HepG2 (cell line): Measurements from ENCODE around the gene BRPF1. TPM values are rescaled to one million over a fixed set of nuclear protein-coding genes. Genes with fewer than 3 reads are reported as not detected.

ENCODE experiments used
- ATAC-seq: fragments of 200-7000 bp; cut with Tn5 transposase; 3 replicates; pipeline ENCODE4 v1.9.1; 2020; ENCODE audit warnings: mild to moderate bottlenecking, moderate library complexity
- BruUV-seq: library from RNA; stranded (reverse); fragments of 400-500 nt; replicated peaks from 2 replicates; lab custom pipeline; 2021; lab: Mats Ljungman, UMichigan
- CTCF ChIA-PET: fragments of 300-600 bp; formaldehyde crosslinking; extraction: SDS; loops from one replicate; lab custom pipeline; 2021; ENCODE audit warnings: low total read pairs, inconsistent platforms, low intra/inter-chr PET ratio; lab: Yijun Ruan, JAX
- POLR2A ChIA-PET: fragments of 350-600 bp; sonication (Branson Sonifier 250); formaldehyde crosslinking; loops from one replicate; lab custom pipeline; 2020; ENCODE audit warnings: antibody characterized with exemption, inconsistent platforms; lab: Yijun Ruan, JAX
- DNase-seq: peaks from one replicate; pipeline ENCODE4 v3.0.0-alpha.2; 2015; ENCODE audit warnings: low spot score
- FAIRE-seq: peaks from 3 replicates; lab custom pipeline; 2011; peaks lifted over from hg19 to GRCh38; lab: Jason Lieb, UNC
- H2AFZ ChIP-seq: one replicate; pipeline ENCODE4 v1.6.1; 2011; ENCODE audit warnings: low read length, inconsistent platforms
- H3K27ac ChIP-seq: fragments of 300-600 bp; 3 replicates; pipeline ENCODE4 v1.8.0; 2011; ENCODE audit warnings: mixed run types, mild to moderate bottlenecking, mixed read lengths, low read length, inconsistent platforms; ENCODE audit not compliant: insufficient read depth; ENCODE audit errors: extremely low read length
- H3K27me3 ChIP-seq, 2 experiments: fragments of 200-600 bp in 1 of 2; 2 replicates in 1 of 2; 3 replicates in 1 of 2; pipeline versions ENCODE4 v1.6.0 to v1.8.0; 2011; ENCODE audit warnings: low read length in 2 of 2, mild to moderate bottlenecking in 2 of 2, moderate library complexity in 2 of 2, inconsistent platforms in 1 of 2; ENCODE audit not compliant: insufficient read depth in 2 of 2, control insufficient read depth in 1 of 2
- H3K36me3 ChIP-seq, 2 experiments: fragments of 200-600 bp in 1 of 2; replicated peaks in 1 of 2; 2 replicates in 1 of 2; 3 replicates in 1 of 2; pipeline versions ENCODE4 v1.5.1 to v1.8.0; 2011; ENCODE audit warnings: low read length in 2 of 2, inconsistent platforms in 1 of 2; ENCODE audit not compliant: insufficient read depth in 2 of 2, control insufficient read depth in 1 of 2
- H3K4me1 ChIP-seq: 2 replicates; pipeline ENCODE4 v1.5.1; 2012; ENCODE audit warnings: low read length, inconsistent platforms; ENCODE audit not compliant: insufficient read depth
- H3K4me2 ChIP-seq: 2 replicates; pipeline ENCODE4 v1.6.0; 2011; ENCODE audit warnings: low read depth, low read length, inconsistent platforms
- H3K4me3 ChIP-seq, 3 experiments: fragments of 200-600 bp in 1 of 3; sonication (generic), shearing (Covaris generic) in 1 of 3; replicated peaks in 1 of 3; 2 replicates each; pipeline ENCODE4 v1.5.1; 2011 to 2016; ENCODE audit warnings: low read length in 3 of 3, inconsistent platforms in 2 of 3, low read depth in 2 of 3, mild to moderate bottlenecking in 2 of 3, control low read depth in 1 of 3, mixed read lengths in 1 of 3; ENCODE audit not compliant: insufficient read depth in 1 of 3
- H3K79me2 ChIP-seq: one replicate; pipeline ENCODE4 v1.6.1; 2011; ENCODE audit warnings: low read length, inconsistent platforms; ENCODE audit not compliant: insufficient read depth
- H3K9ac ChIP-seq: 2 replicates; pipeline ENCODE4 v1.6.0; 2011; ENCODE audit warnings: mild to moderate bottlenecking, low read depth, low read length, inconsistent platforms; ENCODE audit not compliant: insufficient read depth
- H3K9me3 ChIP-seq: 2 replicates; pipeline ENCODE4 v1.5.1; 2012; ENCODE audit warnings: mild to moderate bottlenecking, low read length
- H4K20me1 ChIP-seq: 2 replicates; pipeline ENCODE4 v1.6.0; 2011; ENCODE audit warnings: inconsistent platforms, mild to moderate bottlenecking, low read length, moderate library complexity; ENCODE audit not compliant: insufficient read depth
- AGO2 ChIP-seq: fragments of 200-400 bp; formaldehyde crosslinking; optimal IDR thresholded peaks from 2 replicates; pipeline ENCODE3; 2017; ENCODE audit warnings: mild to moderate bottlenecking, low read depth, low read length, moderate library complexity
- ATF5 ChIP-seq: sonication (generic); formaldehyde crosslinking; IDR thresholded peaks from 2 replicates; pipeline ENCODE4 v1.4.0; 2020; ENCODE audit warnings: mild to moderate bottlenecking, low read depth, missing genetic modification reagents
- FOXP1 ChIP-seq, 2 experiments: fragments of 450-650 bp in 1 of 2; IDR thresholded peaks; 2 replicates each; pipeline ENCODE4 v1.6.1; 2017 to 2018; ENCODE audit warnings: antibody characterized with exemption in 1 of 2
- GATAD1 ChIP-seq: IDR thresholded peaks from 2 replicates; pipeline ENCODE4 v1.6.1; 2016; ENCODE audit warnings: missing genetic modification reagents, missing compliant biosample characterization
- POLR2A ChIP-seq, 2 experiments: IDR thresholded peaks; 2 replicates each; pipeline ENCODE4 v1.6.1; 2011; ENCODE audit warnings: low read depth in 2 of 2, low read length in 2 of 2, mild to moderate bottlenecking in 1 of 2, moderate library complexity in 1 of 2; ENCODE audit not compliant: insufficient read depth in 1 of 2
- POLR2G ChIP-seq: fragments of 200-400 bp; formaldehyde crosslinking; IDR thresholded peaks from 2 replicates; pipeline ENCODE4 v1.6.1; 2018; ENCODE audit warnings: mild to moderate bottlenecking, low read depth, low read length, moderate library complexity
- ZFP82 ChIP-seq: sonication (generic); formaldehyde crosslinking; IDR thresholded peaks from 2 replicates; pipeline ENCODE4 v1.5.1; 2020; ENCODE audit warnings: mild to moderate bottlenecking, missing genetic modification reagents, borderline replicate concordance
- ZNF570 ChIP-seq: sonication (generic); formaldehyde crosslinking; IDR thresholded peaks from 2 replicates; pipeline ENCODE4 v1.4.0; 2020; ENCODE audit warnings: mild to moderate bottlenecking, missing genetic modification reagents, borderline replicate concordance
- ZNF879 ChIP-seq: sonication (generic); formaldehyde crosslinking; IDR thresholded peaks from 2 replicates; pipeline ENCODE4 v1.8.1; 2023; ENCODE audit warnings: missing genetic modification reagents
- WGBS: methylation state at CpG from one replicate; pipeline ENCODE4 v1.1.6; 2017; ENCODE audit warnings: low lambda C conversion rate; 5-methylcytosine and 5-hydroxymethylcytosine counted together
- in situ Hi-C: cut with HindIII; loops from 2 replicates; pipeline ENCODE4 v1.10.0; 2017; ENCODE audit warnings: low pct_unique_long_range_greater_than_20kb; ENCODE audit not compliant: extremely low pct_ligation_motif_present
- intact Hi-C: fragments of 100-400 bp; cut with micrococcal nuclease; formaldehyde crosslinking; loops from one replicate; pipeline ENCODE4 v1.10.0; 2022; ENCODE audit not compliant: unreplicated experiment
- polyA plus RNA-seq, 8 experiments: library from polyadenylated mRNA; depleted of rRNA in 3 of 8; stranded (reverse) in 7 of 8; unstranded in 1 of 8; fragments of >200 nt; fragmentation: Illumina TruSeq in 4 of 8; extraction: Trizol in 4 of 8; gene quantifications; 2 replicates each; pipeline versions ENCODE4 v1.2.1 to v1.2.3, GENCODE V29; 2011 to 2016; ENCODE audit warnings: low read depth in 4 of 8, missing spikeins in 1 of 8, mixed read lengths in 1 of 8; ENCODE audit not compliant: insufficient read depth in 1 of 8
- total RNA-seq, 5 experiments: library from RNA; depleted of rRNA; stranded (reverse); fragments of >200 nt; fragmentation: Illumina TruSeq; extraction: Trizol; gene quantifications; 2 replicates each; pipeline ENCODE4 v1.2.3, GENCODE V29; 2016; ENCODE audit warnings: low read depth in 1 of 5

BRPF1 gene
- total and polyA plus RNA-seq, 2 of the 13 experiments (the other 11 are each of a cell fraction or from before 2014, with no cell fraction given), result 7.3 to 10.0 TPM

DNA sequence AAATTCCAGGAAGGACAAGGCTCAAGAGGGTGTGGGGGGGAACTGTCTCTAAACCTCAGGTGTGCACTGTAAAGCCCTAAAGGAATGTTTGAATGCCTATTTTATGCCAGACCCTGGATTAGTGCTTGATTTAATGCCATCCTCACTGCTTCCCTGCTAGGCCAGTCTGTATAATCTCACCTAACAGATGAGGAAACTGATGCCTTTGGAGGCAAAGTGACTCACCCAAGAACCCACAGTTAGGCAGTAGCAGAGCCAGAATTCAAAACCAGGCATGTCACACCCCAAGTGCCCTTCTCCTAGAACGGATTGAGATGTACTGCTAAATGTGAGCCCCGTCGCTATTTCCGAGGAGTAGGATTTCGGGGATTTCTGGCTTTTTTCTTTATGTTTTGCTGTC, 30.4 kb downstream of the BRPF1 start:
- H2AFZ ChIP-seq, result no peak overlapping the region
- no peak overlapping the region for H3K4me3 ChIP-seq
- H3K9ac ChIP-seq, result no peak overlapping the region
- ChIA-PET POLR2A (interaction anchor here (3.5 kb wide), 1 partner anchor 12 kb away, joined by 12 read pairs; the partner anchor contains the start of gene OGG1), CTCF (no interaction called here)
- no peaks in the 10 kb centered on the region for H3K9me3 ChIP-seq
- FAIRE-seq (no peak), ATAC-seq (no peak), DNase-seq (no peak)
- H3K4me2 ChIP-seq, result no peak overlapping the region
- in situ Hi-C loops (no loop called here), intact Hi-C loops (no loop called here)
- WGBS, result 97% methylated on average over 5 of the region's 5 CpGs
- BruUV-seq, result TSS peak; percentile 14
- H4K20me1 ChIP-seq, result no peaks in the 10 kb centered on the region
- H3K79me2 ChIP-seq, result no peaks in the 10 kb centered on the region
- no peaks in the 10 kb centered on the region for H3K4me1 ChIP-seq
- no peak overlapping the region for H3K27ac ChIP-seq
- H3K36me3 ChIP-seq, result peaks cover 6 to 60% of the 10 kb centered on the region in 2 experiments
- no peaks in the 10 kb centered on the region for H3K27me3 ChIP-seq
- peak in 1 of 2 experiments; percentile 32; a peak in 1 of 4 replicates for TF ChIP-seq POLR2A (IDR thresholded peaks at IDR 0.05; ENCODE audit: insufficient read depth in 1 of 2, low read depth in 2 of 2, low read length in 2 of 2)
- 0 out of 2 replicates have a peak, but pooled peaks have one; percentile 40 for TF ChIP-seq POLR2G
- no peak for TF ChIP-seq ZNF570 (CRISPR knock-in tag)

GRCh38 chr3:9762871-9763270, 31.3 kb downstream of the BRPF1 start:
- in situ Hi-C loops, result no loop called here
- CTCF ChIA-PET, result no interaction called here
- no peak for ATAC-seq

More at GRCh38 chr3:9762871-9763270, 31.3 kb downstream of the BRPF1 start:
- Histone ChIP-seq H3K27ac (no peak overlapping the region), H3K4me1 (peaks cover 7% of the 10 kb centered on the region), H3K36me3 (peaks cover 4 to 55% of the 10 kb centered on the region in 2 experiments), H3K9ac (no peak overlapping the region), H3K9me3 (no peaks in the 10 kb centered on the region), H3K79me2 (no peaks in the 10 kb centered on the region), H3K27me3 (no peaks in the 10 kb centered on the region), H4K20me1 (no peaks in the 10 kb centered on the region), H3K4me3 (no peak overlapping the region), H3K4me2 (no peak overlapping the region), H2AFZ (no peak overlapping the region)
- no TSS peak for BruUV-seq
- TF ChIP-seq AGO2, result peak; percentile 73
- no peak for TF ChIP-seq ZNF879
- TF ChIP-seq ATF5 (CRISPR knock-in tag), result no peak
- TF ChIP-seq FOXP1 (IDR thresholded peaks at IDR 0.05), result no peak
- no peak for TF ChIP-seq FOXP1 (CRISPR knock-in tag; IDR thresholded peaks at IDR 0.05)
- no peak for TF ChIP-seq GATAD1
- no peak for TF ChIP-seq ZFP82 (CRISPR knock-in tag)
- WGBS, result 100% methylated on average over 7 of the region's 8 CpGs
- intact Hi-C loops, result no loop called here
- POLR2A ChIA-PET, result interaction anchor here (1.6 kb wide), 1 partner anchor 13 kb away, joined by 7 read pairs; the partner anchor contains the start of gene OGG1
- FAIRE-seq (no peak), DNase-seq (no peak)
